IMR-90 (cell line): ENCODE data around the gene KATNB1. TPM values are rescaled to one million over a fixed set of nuclear protein-coding genes. Genes with fewer than 3 reads are reported as not detected.

Experiments
- ATAC-seq: fragments of 200-7000 bp; cut with Tn5 transposase; 2 replicates; pipeline ENCODE4 v1.9.1; 2020; ENCODE audit warnings: low read depth, mild to moderate bottlenecking, moderate library complexity
- BruUV-seq: library from RNA; stranded (reverse); fragments of 400-500 nt; replicated peaks from 2 replicates; lab custom pipeline; 2021; lab: Mats Ljungman, UMichigan
- CTCF ChIA-PET: fragments of 300-600 bp; formaldehyde crosslinking; extraction: SDS; loops from one replicate; lab custom pipeline; 2021; ENCODE audit warnings: antibody characterized with exemption; lab: Yijun Ruan, JAX
- POLR2A ChIA-PET: fragments of 300-600 bp; sonication (Branson Sonifier 250); formaldehyde crosslinking; loops from one replicate; lab custom pipeline; 2022; ENCODE audit warnings: antibody characterized with exemption; ENCODE audit not compliant: unreplicated experiment; lab: Charles Lee
- DNase-seq: peaks from one replicate; pipeline ENCODE4 v3.0.0; 2013
- H2AFZ ChIP-seq: replicated peaks from 2 replicates; pipeline ENCODE3; 2013; ENCODE audit warnings: low read length, mild to moderate bottlenecking; ENCODE audit not compliant: poor library complexity
- H2AK5ac ChIP-seq: 2 replicates; pipeline ENCODE4 v1.6.1; 2013; ENCODE audit warnings: low read depth, low read length, inconsistent platforms
- H2AK9ac ChIP-seq: replicated peaks from 2 replicates; pipeline ENCODE3; 2013; ENCODE audit warnings: mild to moderate bottlenecking, low read depth, low read length, moderate library complexity; ENCODE audit not compliant: poor library complexity
- H2BK120ac ChIP-seq: 2 replicates; pipeline ENCODE4 v1.6.1; 2013; ENCODE audit warnings: low read depth, low read length, inconsistent platforms
- H2BK15ac ChIP-seq: 3 replicates; pipeline ENCODE4 v1.6.1; 2013; ENCODE audit warnings: low read depth, low read length, inconsistent platforms
- H2BK20ac ChIP-seq: 2 replicates; pipeline ENCODE4 v1.6.1; 2013; ENCODE audit warnings: low read depth, mild to moderate bottlenecking, inconsistent platforms, low read length, moderate library complexity
- H2BK5ac ChIP-seq: 2 replicates; pipeline ENCODE4 v1.6.1; 2013; ENCODE audit warnings: mild to moderate bottlenecking, low read depth, low read length, inconsistent platforms; ENCODE audit not compliant: poor library complexity, severe bottlenecking
- H3K14ac ChIP-seq: replicated peaks from 2 replicates; pipeline ENCODE4 v1.6.1; 2013; ENCODE audit warnings: low read depth, low read length, inconsistent platforms
- H3K18ac ChIP-seq: 2 replicates; pipeline ENCODE4 v1.6.1; 2013; ENCODE audit warnings: low read depth, low read length, control low read depth
- H3K23ac ChIP-seq: 2 replicates; pipeline ENCODE4 v1.6.1; 2013; ENCODE audit warnings: low read depth, low read length, inconsistent platforms
- H3K27ac ChIP-seq: 2 replicates; pipeline ENCODE4 v1.5.1; 2013; ENCODE audit warnings: mild to moderate bottlenecking, control low read depth, low read length; ENCODE audit not compliant: insufficient read depth
- H3K27me3 ChIP-seq: 2 replicates; pipeline ENCODE4 v1.6.1; 2013; ENCODE audit warnings: low read length; ENCODE audit not compliant: control insufficient read depth, insufficient read depth
- H3K36me3 ChIP-seq: 2 replicates; pipeline ENCODE4 v1.6.1; 2013; ENCODE audit warnings: low read length, mixed read lengths; ENCODE audit not compliant: control insufficient read depth, insufficient read depth
- H3K4ac ChIP-seq: 2 replicates; pipeline ENCODE4 v1.6.1; 2013; ENCODE audit warnings: low read depth, low read length, inconsistent platforms
- H3K4me1 ChIP-seq: 2 replicates; pipeline ENCODE4 v1.6.1; 2013; ENCODE audit warnings: low read length, mixed read lengths; ENCODE audit not compliant: control insufficient read depth, insufficient read depth
- H3K4me2 ChIP-seq: 2 replicates; pipeline ENCODE4 v1.6.1; 2013; ENCODE audit warnings: low read depth, mild to moderate bottlenecking, control low read depth, low read length, moderate library complexity
- H3K4me3 ChIP-seq: 2 replicates; pipeline ENCODE4 v1.5.1; 2013; ENCODE audit warnings: low read depth, mild to moderate bottlenecking, control low read depth, low read length, moderate library complexity; ENCODE audit not compliant: insufficient read depth
- H3K56ac ChIP-seq: 2 replicates; pipeline ENCODE4 v1.6.1; 2013; ENCODE audit warnings: low read length, inconsistent platforms; ENCODE audit not compliant: insufficient read depth; ENCODE audit errors: extremely low read depth
- H3K79me1 ChIP-seq, 2 experiments: 2 replicates each; pipeline ENCODE4 v1.6.1; 2013; ENCODE audit warnings: low read length in 2 of 2, inconsistent platforms in 1 of 2, low read depth in 1 of 2
- H3K9ac ChIP-seq: 2 replicates; pipeline ENCODE4 v1.6.1; 2013; ENCODE audit warnings: low read depth, low read length, control low read depth
- H3K9me1 ChIP-seq: 2 replicates; pipeline ENCODE4 v1.6.1; 2013; ENCODE audit warnings: low read length, inconsistent platforms; ENCODE audit not compliant: insufficient read depth
- H3K9me3 ChIP-seq: 2 replicates; pipeline ENCODE4 v1.6.1; 2013; ENCODE audit warnings: low read length; ENCODE audit not compliant: control insufficient read depth, insufficient read depth
- H4K20me1 ChIP-seq: 2 replicates; pipeline ENCODE4 v1.6.1; 2013; ENCODE audit warnings: low read length, inconsistent platforms; ENCODE audit not compliant: insufficient read depth
- H4K5ac ChIP-seq: 2 replicates; pipeline ENCODE4 v1.6.1; 2013; ENCODE audit warnings: mild to moderate bottlenecking, low read depth, low read length, control low read depth
- H4K8ac ChIP-seq, 2 experiments: 2 replicates each; pipeline ENCODE4 v1.6.1; 2013; ENCODE audit warnings: low read depth in 2 of 2, low read length in 2 of 2, control low read depth in 1 of 2, inconsistent platforms in 1 of 2
- H4K91ac ChIP-seq: 2 replicates; pipeline ENCODE4 v1.6.1; 2013; ENCODE audit warnings: low read depth, low read length, inconsistent platforms; ENCODE audit not compliant: insufficient read depth
- MAZ ChIP-seq: IDR thresholded peaks from 2 replicates; pipeline ENCODE4 v1.6.1; 2012; ENCODE audit warnings: low read depth, mild to moderate bottlenecking, low read length, improper control_type of control experiment, moderate library complexity, borderline replicate concordance
- WGBS, 2 experiments: methylation state at CpG; one replicate each; pipeline versions ENCODE4 v1.1.5 to v1.1.7; 2013; ENCODE audit warnings: missing lambda C conversion rate in 2 of 2; ENCODE audit not compliant: insufficient read length in 1 of 2; ENCODE audit errors: extremely low coverage in 2 of 2; 5-methylcytosine and 5-hydroxymethylcytosine counted together
- dilution Hi-C: fragments of 300-500 bp; cut with HindIII; formaldehyde crosslinking; loops from one replicate; pipeline ENCODE4 v1.14.3; 2018; ENCODE audit warnings: low sequenced_read_pairs; ENCODE audit not compliant: unreplicated experiment
- in situ Hi-C: fragments of 300-500 bp; cut with MboI; formaldehyde crosslinking; loops from 3 replicates; pipeline ENCODE4 v1.14.3; 2019; ENCODE audit warnings: low sequenced_read_pairs, inconsistent platforms, mixed read lengths
- intact Hi-C: fragments of 100-400 bp; cut with micrococcal nuclease; formaldehyde crosslinking; loops from 2 replicates; pipeline ENCODE4 v1.10.0; 2022
- polyA plus RNA-seq, 3 experiments: library from polyadenylated mRNA; depleted of rRNA; stranded (reverse); fragments of >200 nt; gene quantifications; 2 replicates each; pipeline ENCODE4 v1.2.3, GENCODE V29; 2012; ENCODE audit warnings: low replicate concordance in 1 of 3
- total RNA-seq: library from RNA; depleted of rRNA; stranded (reverse); fragments of >200 nt; gene quantifications from 2 replicates; pipeline ENCODE4 v1.2.3, GENCODE V29; 2012
- TF ChIP-seq, protein P1 (sequence below): conservative IDR thresholded peaks from 2 replicates; pipeline ENCODE4 v1.5.1; 2012; ENCODE audit warnings: mild to moderate bottlenecking, low read depth, low read length, improper control_type of control experiment

Gene KATNB1
- total and polyA plus RNA-seq, 2 of the 4 experiments (the other 2 are of a cell fraction) = 10.9 to 23.5 TPM

DNA sequence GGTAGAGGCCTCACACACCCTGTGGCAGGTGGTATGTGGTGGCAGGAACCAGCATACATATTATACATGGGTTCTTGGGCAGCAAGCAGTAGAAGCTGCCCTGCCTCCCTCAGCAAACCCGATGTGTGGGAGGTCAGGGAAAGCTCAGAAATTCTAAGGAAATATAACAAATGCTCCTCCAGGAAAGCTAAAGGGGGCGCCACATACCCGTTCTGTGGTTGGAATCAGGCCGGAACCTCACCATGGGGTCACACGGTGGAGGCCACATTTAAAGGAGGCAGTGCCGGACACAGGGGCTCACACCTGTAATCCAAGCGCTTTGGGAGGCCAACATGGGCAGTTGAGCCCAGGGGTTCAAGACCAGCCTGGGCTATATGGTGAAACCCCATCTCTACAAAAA, 12.4 kb upstream of the KATNB1 start:
- Histone ChIP-seq H2AK9ac (no peak overlapping the region), H4K20me1 (no peaks in the 10 kb centered on the region), H3K36me3 (no peaks in the 10 kb centered on the region), H3K4me2 (no peak overlapping the region), H3K9ac (no peak overlapping the region), H3K56ac (no peak overlapping the region), H3K4me1 (no peaks in the 10 kb centered on the region), H3K23ac (no peak overlapping the region), H2BK5ac (no peak overlapping the region), H4K8ac (no peak overlapping the region), H4K5ac (no peak overlapping the region), H2AFZ (no peak overlapping the region), H3K4me3 (no peak overlapping the region), H2BK15ac (no peak overlapping the region), H3K27me3 (peaks cover 13% of the 10 kb centered on the region), H3K14ac (no peak overlapping the region), H3K4ac (no peak overlapping the region), H3K9me3 (no peaks in the 10 kb centered on the region), H2BK20ac (no peak overlapping the region), H3K18ac (no peak overlapping the region), H2AK5ac (no peak overlapping the region), H3K9me1 (no peaks in the 10 kb centered on the region), H2BK120ac (no peak overlapping the region), H4K91ac (no peak overlapping the region), H3K79me1 (no peaks in the 10 kb centered on the region), H3K27ac (no peak overlapping the region)
- DNase-seq (no peak), ATAC-seq (no peak)
- ChIA-PET POLR2A (no interaction called here), CTCF (no interaction called here)
- in situ Hi-C loops = no loop called here
- TF ChIP-seq, protein P1, sequence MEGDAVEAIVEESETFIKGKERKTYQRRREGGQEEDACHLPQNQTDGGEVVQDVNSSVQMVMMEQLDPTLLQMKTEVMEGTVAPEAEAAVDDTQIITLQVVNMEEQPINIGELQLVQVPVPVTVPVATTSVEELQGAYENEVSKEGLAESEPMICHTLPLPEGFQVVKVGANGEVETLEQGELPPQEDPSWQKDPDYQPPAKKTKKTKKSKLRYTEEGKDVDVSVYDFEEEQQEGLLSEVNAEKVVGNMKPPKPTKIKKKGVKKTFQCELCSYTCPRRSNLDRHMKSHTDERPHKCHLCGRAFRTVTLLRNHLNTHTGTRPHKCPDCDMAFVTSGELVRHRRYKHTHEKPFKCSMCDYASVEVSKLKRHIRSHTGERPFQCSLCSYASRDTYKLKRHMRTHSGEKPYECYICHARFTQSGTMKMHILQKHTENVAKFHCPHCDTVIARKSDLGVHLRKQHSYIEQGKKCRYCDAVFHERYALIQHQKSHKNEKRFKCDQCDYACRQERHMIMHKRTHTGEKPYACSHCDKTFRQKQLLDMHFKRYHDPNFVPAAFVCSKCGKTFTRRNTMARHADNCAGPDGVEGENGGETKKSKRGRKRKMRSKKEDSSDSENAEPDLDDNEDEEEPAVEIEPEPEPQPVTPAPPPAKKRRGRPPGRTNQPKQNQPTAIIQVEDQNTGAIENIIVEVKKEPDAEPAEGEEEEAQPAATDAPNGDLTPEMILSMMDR = peak; percentile 17; the same call in 1 of the 2 replicates
- no peak for TF ChIP-seq MAZ
- BruUV-seq = no TSS peak
- 58% methylated on average over 2 of the region's 7 CpGs; no CpG with 5 or more reads in 1 of the 2 experiments for WGBS, 2 experiments
- intact Hi-C loops = no loop called here
- dilution Hi-C loops = no loop called here
